Lung (tissue), 13 donors: ENCODE data around the gene AMN1. TPM values are rescaled to one million over a fixed set of nuclear protein-coding genes. Genes with fewer than 3 reads are reported as not detected.

Experiments used
- ATAC-seq: fragments of 200-7000 bp; cut with Tn5 transposase; one replicate; pipeline ENCODE4 v1.9.1; 2020; ENCODE audit warnings: moderate number of reproducible peaks; ENCODE audit not compliant: insufficient read depth, low FRiP score
- DNase-seq, 3 donors: peaks; one replicate each; pipeline ENCODE4 v3.0.0-alpha.2; 2013 to 2017
- H3K27ac ChIP-seq, 2 donors: one replicate each; pipeline ENCODE4 v1.5.1; 2013; ENCODE audit warnings: mild to moderate bottlenecking in 2 of 2, moderate library complexity in 2 of 2, control low read depth in 1 of 2, inconsistent platforms in 1 of 2, low read depth in 1 of 2, low read length in 1 of 2
- H3K27me3 ChIP-seq, 3 donors: one replicate each; pipeline ENCODE4 v1.5.1; 2013; ENCODE audit warnings: low read length in 2 of 3; ENCODE audit not compliant: control insufficient read depth in 3 of 3, insufficient read depth in 3 of 3
- H3K36me3 ChIP-seq, 4 donors: one replicate each; pipeline ENCODE4 v1.5.1; 2013; ENCODE audit warnings: low read length in 4 of 4, mild to moderate bottlenecking in 1 of 4, moderate library complexity in 1 of 4; ENCODE audit not compliant: control insufficient read depth in 4 of 4, insufficient read depth in 4 of 4
- H3K4me1 ChIP-seq, 5 donors: one replicate each; pipeline ENCODE4 v1.5.1; 2013; ENCODE audit warnings: low read length in 5 of 5, mild to moderate bottlenecking in 2 of 5, moderate library complexity in 1 of 5; ENCODE audit not compliant: control insufficient read depth in 5 of 5, insufficient read depth in 5 of 5
- H3K4me3 ChIP-seq: one replicate; pipeline ENCODE4 v1.5.1; 2013; ENCODE audit warnings: mild to moderate bottlenecking, control low read depth, moderate library complexity
- H3K9ac ChIP-seq, 2 donors: one replicate each; pipeline ENCODE4 v1.5.1; 2013; ENCODE audit warnings: low read length in 2 of 2, control low read depth in 1 of 2; ENCODE audit not compliant: insufficient read depth in 1 of 2
- H3K9me3 ChIP-seq, 4 donors: one replicate each; pipeline ENCODE4 v1.5.1; 2013; ENCODE audit warnings: low read length in 3 of 4, mild to moderate bottlenecking in 1 of 4, moderate library complexity in 1 of 4; ENCODE audit not compliant: control insufficient read depth in 4 of 4, insufficient read depth in 3 of 4
- WGBS, 2 donors: extraction: QIAGEN DNeasy Blood & Tissue Kit; methylation state at CpG; one replicate each; pipeline ENCODE4 v1.1.7; 2013; 5-methylcytosine and 5-hydroxymethylcytosine counted together
- polyA plus RNA-seq, 2 donors: library from polyadenylated mRNA; stranded (reverse); fragments of 200-250 nt; gene quantifications; one replicate each; pipeline ENCODE4 v1.2.1, GENCODE V29; 2013
- small RNA-seq: library from RNA; depleted of rRNA; stranded (forward); fragments of <200 nt; gene quantifications from one replicate; pipeline ENCODE3, GENCODE V24; 2014; ENCODE audit warnings: low replicate concordance
- total RNA-seq, 2 donors: library from RNA; depleted of rRNA in 1 of 2; stranded (reverse); fragments of >200 nt in 1 of 2; gene quantifications; one replicate each; pipeline ENCODE4 v1.2.1, GENCODE V29; 2014 to 2021
- TF ChIP-seq, protein P1 (sequence below): IDR thresholded peaks from 2 replicates; pipeline ENCODE4 v1.5.1; 2012; ENCODE audit warnings: mild to moderate bottlenecking; ENCODE audit errors: control extremely low read depth, extremely low read depth
- donor health status: control.
- donor health status: control.
- donor health status: Bipolar disorder and iron deficiency.
- donor health status: healthy.
- donor health status: DM: yes; HTN: yes; CAD: no.

Gene AMN1
- total and polyA plus RNA-seq, 4 donors = 5.7 to 20.0 (median 11.3) TPM

DNA sequence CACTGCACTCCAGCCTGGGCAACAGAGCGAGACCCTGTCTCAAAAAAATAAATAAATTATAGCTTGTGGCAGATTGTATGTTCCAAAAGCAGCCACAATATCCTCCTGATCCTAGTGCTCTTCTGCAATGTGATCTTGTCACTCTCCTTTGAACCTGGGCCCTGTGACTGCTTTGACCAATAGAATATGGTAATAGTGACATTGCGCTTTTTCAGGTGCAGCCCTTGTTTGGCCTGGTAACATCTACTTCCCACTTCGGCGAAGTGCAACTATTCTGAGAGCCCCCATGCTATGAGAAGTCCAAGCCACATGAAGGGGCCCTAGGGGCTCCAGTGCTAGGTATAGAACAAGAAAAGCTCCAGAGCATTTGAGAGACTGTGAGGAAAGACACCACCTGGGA, 106.8 kb downstream of the AMN1 start:
- no peaks in the 10 kb centered on the region for H3K9me3 ChIP-seq
- H3K4me1 ChIP-seq = peaks cover 0 to 7% (median 0%) of the 10 kb centered on the region in 5 donors
- no peaks in the 10 kb centered on the region for H3K27me3 ChIP-seq
- H3K4me3 ChIP-seq = no peak overlapping the region
- WGBS, 2 donors = 86 to 90% methylated on average over 4 of the region's 4 CpGs
- no peaks in the 10 kb centered on the region for H3K36me3 ChIP-seq
- TF ChIP-seq, protein P1, sequence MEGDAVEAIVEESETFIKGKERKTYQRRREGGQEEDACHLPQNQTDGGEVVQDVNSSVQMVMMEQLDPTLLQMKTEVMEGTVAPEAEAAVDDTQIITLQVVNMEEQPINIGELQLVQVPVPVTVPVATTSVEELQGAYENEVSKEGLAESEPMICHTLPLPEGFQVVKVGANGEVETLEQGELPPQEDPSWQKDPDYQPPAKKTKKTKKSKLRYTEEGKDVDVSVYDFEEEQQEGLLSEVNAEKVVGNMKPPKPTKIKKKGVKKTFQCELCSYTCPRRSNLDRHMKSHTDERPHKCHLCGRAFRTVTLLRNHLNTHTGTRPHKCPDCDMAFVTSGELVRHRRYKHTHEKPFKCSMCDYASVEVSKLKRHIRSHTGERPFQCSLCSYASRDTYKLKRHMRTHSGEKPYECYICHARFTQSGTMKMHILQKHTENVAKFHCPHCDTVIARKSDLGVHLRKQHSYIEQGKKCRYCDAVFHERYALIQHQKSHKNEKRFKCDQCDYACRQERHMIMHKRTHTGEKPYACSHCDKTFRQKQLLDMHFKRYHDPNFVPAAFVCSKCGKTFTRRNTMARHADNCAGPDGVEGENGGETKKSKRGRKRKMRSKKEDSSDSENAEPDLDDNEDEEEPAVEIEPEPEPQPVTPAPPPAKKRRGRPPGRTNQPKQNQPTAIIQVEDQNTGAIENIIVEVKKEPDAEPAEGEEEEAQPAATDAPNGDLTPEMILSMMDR = no peak
- no peak overlapping the region for H3K9ac ChIP-seq
- DNase-seq = no peak
- no peak overlapping the region for H3K27ac ChIP-seq
- ATAC-seq = no peak

Small RNAs within 50 kb of the gene (small RNA-seq; reads per million reads assigned to genes)
- not detected for gene AC023157.2

Other genes starting within 250 kb of the AMN1 start
- 10 to 100 TPM in 1 of 2 donors, 1 to 10 TPM in 1; 5.5 to 15.7 TPM for gene DENND5B, start 137.9 kb downstream of the AMN1 start, total RNA-seq
- gene DENND5B, start 137.9 kb downstream of the AMN1 start, polyA plus RNA-seq = 1 to 10 TPM; 1.2 to 1.8 TPM
- 1 to 10 TPM; 3.8 to 3.9 TPM for gene ETFBKMT, start 69.3 kb downstream of the AMN1 start, total RNA-seq
- gene ETFBKMT, start 69.3 kb downstream of the AMN1 start, polyA plus RNA-seq = 1 to 10 TPM; 1.3 to 1.8 TPM
- gene RESF1, start 230.4 kb upstream of the AMN1 start, total RNA-seq = 10 to 100 TPM; 55.6 to 65.4 TPM
- gene RESF1, start 230.4 kb upstream of the AMN1 start, polyA plus RNA-seq = 10 to 100 TPM; 54.0 to 60.2 TPM